ENCODE measurements around the gene UTF1.

- TF ChIP-seq POLR2A (IDR thresholded peaks at IDR 0.05; ENCODE audit: low read depth, low read length) (no peak), POLR2AphosphoS5 (IDR thresholded peaks at IDR 0.05; ENCODE audit: low read depth, low read length) (no peak), TAF1 (IDR thresholded peaks at IDR 0.05; ENCODE audit: low read depth, low read length) (no peak), SPI1 (IDR thresholded peaks at IDR 0.05; ENCODE audit: low read depth, low read length) (no peak)
Observed at GRCh38 chr10:133191651-133192050, 38.4 kb upstream of the UTF1 start.
